Activated CD4-positive, CD25-positive, alpha-beta regulatory T cell treated with anti-CD3 and anti-CD28 coated beads, Interleukin-2, amount 50 U/mL, for 16 hours (primary cell): ENCODE data around the gene BORA.
A peak's percentile ranks its signal among the peaks of the same experiment; 100 is the strongest.
"Not testable (repeated sequence)": the region's sequence is repeated elsewhere in the genome, so short reads cannot be mapped to it uniquely, and the experiment has no call there.

Experiments used
- DNase-seq: peaks from one replicate; pipeline ENCODE4 v3.0.0-alpha.2; 2020; ENCODE audit warnings: low read depth, low spot score

BORA gene

GRCh38 chr13:72727417-72728289 lies at the start of gene BORA, which contains the start of gene MZT1:
TSS of gene BORA (plus strand) at chr13:72727923. CDS start at chr13:72728941, 1,018 bp downstream.
TSS of gene MZT1 (minus strand) at chr13:72727629. CDS start at chr13:72727602, 27 bp downstream.
- DNase-seq, result peak; percentile 88

GRCh38 chr13:72678312-72678711 lies 49.4 kb upstream of the BORA start:
- no peak for DNase-seq

GRCh38 chr13:72680353-72680752 lies 47.4 kb upstream of the BORA start:
- no peak for DNase-seq

GRCh38 chr13:72686766-72687165 lies 41.0 kb upstream of the BORA start:
- DNase-seq, result no peak

- DNase-seq, result no peak
Observed at GRCh38 chr13:72689181-72689696, 38.5 kb upstream of the BORA start.

- no peak for DNase-seq
Observed at GRCh38 chr13:72692884-72693514, 34.7 kb upstream of the BORA start.

GRCh38 chr13:72693832-72694231 lies 33.9 kb upstream of the BORA start:
- DNase-seq, result no peak

GRCh38 chr13:72694314-72694713 lies 33.4 kb upstream of the BORA start:
- DNase-seq, result no peak

- DNase-seq, result no peak
Observed at GRCh38 chr13:72696579-72696978, 31.1 kb upstream of the BORA start.

GRCh38 chr13:72698164-72698563 lies 29.6 kb upstream of the BORA start:
- no peak for DNase-seq

- no peak for DNase-seq
Observed at GRCh38 chr13:72700509-72700908, 27.2 kb upstream of the BORA start.

GRCh38 chr13:72716776-72717175 lies 10.9 kb upstream of the BORA start:
- DNase-seq, result no peak

- not testable (repeated sequence) for DNase-seq
Observed at GRCh38 chr13:72726185-72726584, 1.5 kb upstream of the BORA start.

GRCh38 chr13:72726726-72727416 lies 852 bp upstream of the BORA start:
- DNase-seq, result peak; percentile 2

GRCh38 chr13:72728290-72728605 lies 525 bp downstream of the BORA start:
- DNase-seq, result no peak

GRCh38 chr13:72737033-72737432 lies 9.3 kb downstream of the BORA start:
- no peak for DNase-seq

GRCh38 chr13:72740015-72740414 lies 12.3 kb downstream of the BORA start:
- DNase-seq, result no peak

GRCh38 chr13:72745260-72745659 lies 17.5 kb downstream of the BORA start:
- DNase-seq, result no peak

- no peak for DNase-seq
Observed at GRCh38 chr13:72751220-72751619, 23.5 kb downstream of the BORA start.

- DNase-seq, result no peak
Observed at GRCh38 chr13:72754111-72754510, 26.4 kb downstream of the BORA start.

- DNase-seq, result no peak
Observed at GRCh38 chr13:72757792-72758535, 30.2 kb downstream of the BORA start.

- DNase-seq, result no peak
Observed at GRCh38 chr13:72760189-72760588, 32.5 kb downstream of the BORA start.
